Mesenchymal stem cell (in vitro differentiated cells and primary cell): Measurements from ENCODE around the gene PFAS.
A peak's percentile ranks its signal among the peaks of the same experiment; 100 is the strongest.

Source experiments
- DNase-seq: peaks from one replicate; pipeline ENCODE4 v3.0.0-alpha.2; 2013
- H2AFZ ChIP-seq: one replicate; pipeline ENCODE4 v1.6.1; 2013; ENCODE audit warnings: low read depth, mild to moderate bottlenecking, control low read depth, inconsistent platforms, low read length, moderate library complexity
- H2AK5ac ChIP-seq: 2 replicates; pipeline ENCODE4 v1.6.1; 2013; ENCODE audit warnings: low read length, moderate library complexity, mild to moderate bottlenecking, inconsistent platforms; ENCODE audit not compliant: severe bottlenecking
- H2BK120ac ChIP-seq: one replicate; pipeline ENCODE4 v1.6.1; 2013; ENCODE audit warnings: low read depth, mild to moderate bottlenecking, inconsistent platforms, low read length, moderate library complexity
- H2BK12ac ChIP-seq, 2 experiments: one replicate each; pipeline ENCODE4 v1.6.1; 2013; ENCODE audit warnings: inconsistent platforms in 2 of 2, low read length in 2 of 2, mild to moderate bottlenecking in 2 of 2, moderate library complexity in 2 of 2, control low read depth in 1 of 2
- H2BK15ac ChIP-seq: one replicate; pipeline ENCODE4 v1.6.1; 2013; ENCODE audit warnings: mild to moderate bottlenecking, low read depth, inconsistent platforms; ENCODE audit not compliant: poor library complexity, severe bottlenecking
- H2BK5ac ChIP-seq: 2 replicates; pipeline ENCODE4 v1.6.1; 2013; ENCODE audit warnings: low read depth, mild to moderate bottlenecking, low read length, control low read depth, inconsistent platforms; ENCODE audit not compliant: poor library complexity, severe bottlenecking
- H3K14ac ChIP-seq, 2 experiments: one replicate each; pipeline ENCODE4 v1.6.1; 2013; ENCODE audit warnings: inconsistent platforms in 2 of 2, low read length in 2 of 2, control low read depth in 1 of 2, mild to moderate bottlenecking in 1 of 2, moderate library complexity in 1 of 2
- H3K18ac ChIP-seq, 2 experiments: one replicate each; pipeline ENCODE4 v1.6.1; 2013; ENCODE audit warnings: inconsistent platforms in 2 of 2, low read length in 2 of 2, control low read depth in 1 of 2, low read depth in 1 of 2, mild to moderate bottlenecking in 1 of 2
- H3K23ac ChIP-seq, 2 experiments: one replicate each; pipeline ENCODE4 v1.6.1; 2013; ENCODE audit warnings: inconsistent platforms in 2 of 2, low read length in 2 of 2, mild to moderate bottlenecking in 2 of 2, moderate library complexity in 2 of 2, control low read depth in 1 of 2
- H3K27ac ChIP-seq: 2 replicates; pipeline ENCODE4 v1.5.1; 2013; ENCODE audit warnings: mild to moderate bottlenecking, moderate library complexity, low read length, control low read depth, inconsistent platforms; ENCODE audit not compliant: poor library complexity, severe bottlenecking
- H3K27me3 ChIP-seq, 2 experiments: 2 replicates each; pipeline versions ENCODE4 v1.6.1 to v1.7.0; 2013; ENCODE audit warnings: low read length in 2 of 2, mild to moderate bottlenecking in 2 of 2, moderate library complexity in 2 of 2, control low read depth in 1 of 2, inconsistent platforms in 1 of 2; ENCODE audit not compliant: control insufficient read depth in 1 of 2, insufficient read depth in 1 of 2
- H3K36me3 ChIP-seq, 2 experiments: 2 replicates each; pipeline versions ENCODE4 v1.6.1 to v1.7.0; 2013; ENCODE audit warnings: low read length in 2 of 2, control low read depth in 1 of 2, inconsistent platforms in 1 of 2, low read depth in 1 of 2, mild to moderate bottlenecking in 1 of 2; ENCODE audit not compliant: insufficient read depth in 2 of 2, control insufficient read depth in 1 of 2
- H3K4ac ChIP-seq, 2 experiments: one replicate each; pipeline ENCODE4 v1.6.1; 2013; ENCODE audit warnings: inconsistent platforms in 2 of 2, low read length in 2 of 2, mild to moderate bottlenecking in 2 of 2, moderate library complexity in 2 of 2, control low read depth in 1 of 2, low read depth in 1 of 2
- H3K4me1 ChIP-seq: 2 replicates; pipeline ENCODE4 v1.6.1; 2013; ENCODE audit warnings: low read depth, low read length, control low read depth; ENCODE audit not compliant: control insufficient read depth, insufficient read depth
- H3K4me2 ChIP-seq: 2 replicates; pipeline ENCODE4 v1.6.1; 2013; ENCODE audit warnings: low read length, mild to moderate bottlenecking, inconsistent platforms; ENCODE audit not compliant: poor library complexity, severe bottlenecking
- H3K4me3 ChIP-seq, 2 experiments: 2 replicates each; pipeline versions ENCODE4 v1.5.1 to v1.7.0; 2013; ENCODE audit warnings: low read length in 2 of 2, mild to moderate bottlenecking in 2 of 2, control low read depth in 1 of 2, low read depth in 1 of 2; ENCODE audit not compliant: insufficient read depth in 1 of 2
- H3K79me1 ChIP-seq: replicated peaks from 2 replicates; pipeline ENCODE4 v1.6.1; 2013; ENCODE audit warnings: mild to moderate bottlenecking, control low read depth, low read length, inconsistent platforms; ENCODE audit not compliant: poor library complexity, severe bottlenecking
- H3K9ac ChIP-seq: 2 replicates; pipeline ENCODE4 v1.7.0; 2013; ENCODE audit warnings: mild to moderate bottlenecking, low read length, moderate library complexity
- H3K9me3 ChIP-seq: 2 replicates; pipeline ENCODE4 v1.7.0; 2013; ENCODE audit warnings: mild to moderate bottlenecking, low read length; ENCODE audit not compliant: control insufficient read depth
- H4K8ac ChIP-seq: one replicate; pipeline ENCODE4 v1.6.1; 2013; ENCODE audit warnings: inconsistent platforms, mild to moderate bottlenecking, low read length, moderate library complexity
- H4K91ac ChIP-seq: one replicate; pipeline ENCODE4 v1.6.1; 2013; ENCODE audit warnings: mild to moderate bottlenecking, low read length, inconsistent platforms
- WGBS: methylation state at CpG from one replicate; pipeline ENCODE4 v1.1.7; 2013; ENCODE audit warnings: mixed read lengths; 5-methylcytosine and 5-hydroxymethylcytosine counted together

PFAS gene

GRCh38 chr17:8282345-8282744 is 33.3 kb downstream of the PFAS start:
- no peak overlapping the region for H4K91ac ChIP-seq
- peak overlapping the region in 1 of 2 experiments; percentile 11 for H2BK12ac ChIP-seq
- H3K18ac ChIP-seq = no peak overlapping the region
- no peaks in the 10 kb centered on the region for H3K79me1 ChIP-seq
- H2BK5ac ChIP-seq = no peak overlapping the region
- no peak overlapping the region for H2BK120ac ChIP-seq
- peaks cover 3% of the 10 kb centered on the region for H3K4me1 ChIP-seq
- H3K4ac ChIP-seq = peak overlapping the region in 1 of 2 experiments; percentile 24
- H2AK5ac ChIP-seq = no peak overlapping the region
- no peak for DNase-seq
- H3K9ac ChIP-seq = no peak overlapping the region
- H3K23ac ChIP-seq = no peak overlapping the region
- no peaks in the 10 kb centered on the region for H3K36me3 ChIP-seq
- no peak overlapping the region for H3K4me2 ChIP-seq
- H3K27ac ChIP-seq = no peak overlapping the region
- no peak overlapping the region for H2BK15ac ChIP-seq
- no peaks in the 10 kb centered on the region for H3K9me3 ChIP-seq
- H3K27me3 ChIP-seq = no peaks in the 10 kb centered on the region
- 59% methylated on average over 3 of the region's 3 CpGs for WGBS
- no peak overlapping the region for H3K14ac ChIP-seq
- no peak overlapping the region for H3K4me3 ChIP-seq
- H2AFZ ChIP-seq = no peak overlapping the region
- no peak overlapping the region for H4K8ac ChIP-seq

- Histone ChIP-seq H2BK5ac (no peak overlapping the region), H3K14ac (no peak overlapping the region), H2BK120ac (no peak overlapping the region), H4K91ac (no peak overlapping the region), H3K79me1 (no peaks in the 10 kb centered on the region), H3K23ac (no peak overlapping the region), H3K27ac (no peak overlapping the region), H3K4me1 (peaks cover 6% of the 10 kb centered on the region), H3K4ac (no peak overlapping the region), H2AK5ac (no peak overlapping the region), H3K36me3 (no peaks in the 10 kb centered on the region), H3K27me3 (no peaks in the 10 kb centered on the region), H3K18ac (no peak overlapping the region), H3K4me2 (no peak overlapping the region), H3K9me3 (no peaks in the 10 kb centered on the region), H2BK12ac (no peak overlapping the region), H2BK15ac (no peak overlapping the region), H3K9ac (no peak overlapping the region), H4K8ac (no peak overlapping the region), H3K4me3 (no peak overlapping the region), H2AFZ (no peak overlapping the region)
- DNase-seq = no peak
- 82% methylated on average over 4 of the region's 4 CpGs for WGBS
Observed at GRCh38 chr17:8283356-8283755, 34.3 kb downstream of the PFAS start.

GRCh38 chr17:8284126-8284525 is 35.0 kb downstream of the PFAS start:
- H3K79me1 ChIP-seq = peaks cover 2% of the 10 kb centered on the region

GRCh38 chr17:8285270-8286181 is 36.4 kb downstream of the PFAS start:
- H3K4me2 ChIP-seq = no peak overlapping the region
- H3K27ac ChIP-seq = no peak overlapping the region
- 90% methylated on average over 9 of the region's 10 CpGs for WGBS
- no peak overlapping the region for H3K14ac ChIP-seq
- H2BK120ac ChIP-seq = no peak overlapping the region
- no peak overlapping the region for H3K18ac ChIP-seq
- H2BK12ac ChIP-seq = no peak overlapping the region
- H3K9me3 ChIP-seq = no peaks in the 10 kb centered on the region
- H3K4ac ChIP-seq = no peak overlapping the region
- peaks cover 0 to 3% of the 10 kb centered on the region in 2 experiments for H3K36me3 ChIP-seq
- H3K23ac ChIP-seq = no peak overlapping the region
- no peak overlapping the region for H2BK5ac ChIP-seq
- no peak overlapping the region for H4K8ac ChIP-seq
- no peaks in the 10 kb centered on the region for H3K27me3 ChIP-seq
- H2AFZ ChIP-seq = no peak overlapping the region
- H2AK5ac ChIP-seq = no peak overlapping the region
- H3K4me3 ChIP-seq = no peak overlapping the region
- H3K4me1 ChIP-seq = peaks cover 13% of the 10 kb centered on the region
- peak overlapping the region; percentile 17 for H2BK15ac ChIP-seq
- DNase-seq = no peak
- no peak overlapping the region for H3K9ac ChIP-seq
- H3K79me1 ChIP-seq = peaks cover 13% of the 10 kb centered on the region
- H4K91ac ChIP-seq = no peak overlapping the region

More at GRCh38 chr17:8284126-8284525, 35.0 kb downstream of the PFAS start:
- Histone ChIP-seq H4K91ac (no peak overlapping the region), H3K23ac (no peak overlapping the region), H3K18ac (no peak overlapping the region), H3K4ac (no peak overlapping the region), H2BK12ac (no peak overlapping the region), H2BK5ac (no peak overlapping the region), H3K4me1 (peaks cover 8% of the 10 kb centered on the region), H3K27ac (no peak overlapping the region), H2BK120ac (no peak overlapping the region), H3K4me2 (no peak overlapping the region), H2AK5ac (no peak overlapping the region), H3K27me3 (no peaks in the 10 kb centered on the region), H3K14ac (no peak overlapping the region), H3K9ac (no peak overlapping the region), H3K36me3 (no peaks in the 10 kb centered on the region), H4K8ac (no peak overlapping the region), H3K9me3 (no peaks in the 10 kb centered on the region), H2AFZ (no peak overlapping the region), H2BK15ac (no peak overlapping the region), H3K4me3 (no peak overlapping the region)
- DNase-seq = no peak
- 99% methylated on average over 4 of the region's 4 CpGs for WGBS
